ENCODE data around the gene CLK2.
"Not testable (repeated sequence)": the region's sequence is repeated elsewhere in the genome, so short reads cannot be mapped to it uniquely, and the experiment has no call there.

Gene CLK2

DNA sequence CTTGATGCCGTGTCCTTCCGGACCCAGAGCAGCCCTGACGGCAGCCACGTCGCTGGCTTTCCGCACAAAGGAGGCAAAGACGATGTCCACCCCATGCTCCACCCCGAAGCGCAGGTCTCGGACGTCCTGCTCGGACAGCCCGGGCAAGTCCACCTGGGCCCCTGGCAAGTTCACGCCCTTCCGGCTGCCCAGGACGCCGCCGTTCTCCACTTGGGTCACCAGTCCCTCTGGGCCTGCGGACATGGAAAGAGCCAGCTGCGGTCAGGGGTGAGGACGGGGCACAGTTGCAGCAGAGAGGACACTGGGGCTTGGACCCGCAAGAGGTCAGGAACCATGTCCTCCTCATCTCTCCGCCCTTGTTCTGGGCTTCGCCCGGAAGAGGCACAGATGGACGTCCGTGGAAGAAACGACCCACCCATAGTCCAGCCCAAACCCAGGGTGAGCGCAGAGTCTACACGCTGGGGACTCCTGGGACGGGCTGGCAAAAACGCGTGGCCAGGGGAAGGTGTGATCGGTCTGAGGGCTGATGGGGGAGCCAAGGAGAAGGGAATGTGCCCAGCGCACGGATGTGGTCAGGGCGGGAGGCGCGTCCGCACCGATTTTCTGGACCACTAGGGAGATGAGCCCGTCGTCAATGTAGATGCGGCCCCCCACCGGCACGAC is 21.3 kb upstream of the CLK2 start:
- Histone ChIP-seq H3K27me3 (no peaks in the 10 kb centered on the region), H3K4me1 (no peaks in the 10 kb centered on the region), H3K9me3 (no peaks in the 10 kb centered on the region), H3K4me3 (ENCODE audit: low read depth, low read length) (no peak overlapping the region), H3K36me3 (no peaks in the 10 kb centered on the region)
- DNase-seq = no peak
- TF ChIP-seq, protein P1, sequence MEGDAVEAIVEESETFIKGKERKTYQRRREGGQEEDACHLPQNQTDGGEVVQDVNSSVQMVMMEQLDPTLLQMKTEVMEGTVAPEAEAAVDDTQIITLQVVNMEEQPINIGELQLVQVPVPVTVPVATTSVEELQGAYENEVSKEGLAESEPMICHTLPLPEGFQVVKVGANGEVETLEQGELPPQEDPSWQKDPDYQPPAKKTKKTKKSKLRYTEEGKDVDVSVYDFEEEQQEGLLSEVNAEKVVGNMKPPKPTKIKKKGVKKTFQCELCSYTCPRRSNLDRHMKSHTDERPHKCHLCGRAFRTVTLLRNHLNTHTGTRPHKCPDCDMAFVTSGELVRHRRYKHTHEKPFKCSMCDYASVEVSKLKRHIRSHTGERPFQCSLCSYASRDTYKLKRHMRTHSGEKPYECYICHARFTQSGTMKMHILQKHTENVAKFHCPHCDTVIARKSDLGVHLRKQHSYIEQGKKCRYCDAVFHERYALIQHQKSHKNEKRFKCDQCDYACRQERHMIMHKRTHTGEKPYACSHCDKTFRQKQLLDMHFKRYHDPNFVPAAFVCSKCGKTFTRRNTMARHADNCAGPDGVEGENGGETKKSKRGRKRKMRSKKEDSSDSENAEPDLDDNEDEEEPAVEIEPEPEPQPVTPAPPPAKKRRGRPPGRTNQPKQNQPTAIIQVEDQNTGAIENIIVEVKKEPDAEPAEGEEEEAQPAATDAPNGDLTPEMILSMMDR (IDR thresholded peaks at IDR 0.05; ENCODE audit: low read depth, low read length) = no peak

DNA sequence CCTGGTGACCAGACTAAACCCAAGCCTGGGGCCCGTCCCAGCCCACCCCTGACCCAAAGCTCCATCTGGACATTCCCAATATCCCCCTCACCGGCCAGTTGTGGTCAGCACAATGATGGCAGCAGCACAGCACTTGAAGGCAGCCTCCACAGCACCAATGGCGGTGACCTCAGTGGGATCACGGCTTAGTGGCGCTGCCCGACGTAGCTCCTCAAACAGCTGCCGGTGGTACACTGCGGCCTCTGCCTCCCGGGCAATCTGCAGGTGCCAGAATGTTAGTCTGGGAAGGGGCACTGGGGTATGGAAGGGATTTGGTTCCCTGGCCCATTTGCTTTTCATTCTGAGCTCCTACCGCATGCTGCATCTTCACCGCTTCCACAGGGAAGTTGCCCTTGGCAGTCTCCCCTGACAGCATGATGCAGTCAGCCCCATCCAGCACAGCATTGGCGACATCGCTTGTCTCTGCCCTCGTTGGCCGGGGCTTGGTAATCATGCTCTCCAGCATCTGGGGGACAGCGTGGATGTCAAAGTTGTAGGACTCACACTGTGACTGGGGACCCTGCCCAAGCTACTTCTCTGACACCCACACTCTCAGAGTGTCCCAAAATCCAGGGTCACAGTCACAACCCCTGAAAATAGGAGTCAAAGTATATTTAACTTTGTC is 19.9 kb upstream of the CLK2 start:
- no peaks in the 10 kb centered on the region for H3K9me3 ChIP-seq
- no peak for DNase-seq
- no peaks in the 10 kb centered on the region for H3K27me3 ChIP-seq

DNA sequence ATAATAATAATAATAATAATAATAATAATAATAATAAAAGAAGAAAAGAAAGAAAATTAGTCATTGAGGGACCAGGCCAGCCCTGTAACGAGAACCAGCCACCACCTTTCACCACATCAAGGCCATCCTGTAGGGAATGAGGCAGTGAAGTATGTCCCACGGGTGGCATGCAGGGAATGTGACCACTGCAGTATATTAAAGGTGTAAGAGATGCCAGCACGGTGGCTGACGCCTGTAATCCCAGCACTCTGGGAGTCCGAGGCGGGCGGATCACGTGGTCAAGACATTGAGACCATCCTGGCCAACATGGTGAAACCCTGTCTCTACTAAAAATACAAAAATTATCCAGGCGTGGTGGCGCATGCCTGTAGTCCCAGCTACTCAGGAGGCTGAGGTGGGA is 17.7 kb upstream of the CLK2 start:
- DNase-seq; H3K4me3 ChIP-seq (ENCODE audit: low read depth, low read length); H3K27me3 ChIP-seq; H3K9me3 ChIP-seq; H3K36me3 ChIP-seq; H3K4me1 ChIP-seq: not testable (repeated sequence)

More for the DNA sequence above, 19.9 kb upstream of the CLK2 start:
- TF ChIP-seq, protein P1 (IDR thresholded peaks at IDR 0.05; ENCODE audit: low read depth, low read length) = no peak
- Histone ChIP-seq H3K36me3 (no peaks in the 10 kb centered on the region), H3K4me1 (no peaks in the 10 kb centered on the region), H3K4me3 (ENCODE audit: low read depth, low read length) (no peak overlapping the region)

DNA sequence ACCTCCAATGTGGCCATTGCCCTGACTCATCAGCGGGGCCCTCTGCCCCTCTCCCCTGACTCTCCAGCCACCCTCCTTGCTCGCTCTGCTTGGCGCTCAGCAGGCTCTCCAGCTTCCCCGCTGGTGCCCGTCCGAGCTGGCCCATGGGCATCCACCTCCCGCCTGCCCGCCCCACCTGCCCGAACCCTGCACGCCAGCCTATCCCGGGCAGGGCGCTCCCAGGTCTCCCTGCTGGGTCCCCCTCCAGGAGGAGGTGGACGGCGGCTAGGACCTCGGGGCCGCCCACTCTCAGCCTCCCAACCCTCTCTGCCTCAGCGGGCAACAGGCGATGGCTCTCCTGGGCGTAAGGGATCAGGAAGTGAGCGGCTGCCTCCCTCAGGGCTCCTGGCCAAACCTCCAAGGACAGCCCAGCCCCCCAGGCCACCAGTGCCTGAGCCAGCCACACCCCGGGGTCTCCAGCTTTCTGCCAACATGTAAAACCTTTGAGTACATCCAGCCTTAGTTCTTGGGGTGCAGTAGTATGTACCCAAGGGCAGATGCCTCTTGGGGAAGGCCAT is 14.8 kb upstream of the CLK2 start:
- Histone ChIP-seq H3K27me3 (no peaks in the 10 kb centered on the region), H3K36me3 (no peaks in the 10 kb centered on the region; the same call in none of the 2 replicates), H3K4me3 (ENCODE audit: low read depth, low read length) (no peak overlapping the region), H3K9me3 (no peaks in the 10 kb centered on the region), H3K4me1 (no peaks in the 10 kb centered on the region)
- TF ChIP-seq, protein P1 (IDR thresholded peaks at IDR 0.05; ENCODE audit: low read depth, low read length) = no peak
- no peak for DNase-seq

DNA sequence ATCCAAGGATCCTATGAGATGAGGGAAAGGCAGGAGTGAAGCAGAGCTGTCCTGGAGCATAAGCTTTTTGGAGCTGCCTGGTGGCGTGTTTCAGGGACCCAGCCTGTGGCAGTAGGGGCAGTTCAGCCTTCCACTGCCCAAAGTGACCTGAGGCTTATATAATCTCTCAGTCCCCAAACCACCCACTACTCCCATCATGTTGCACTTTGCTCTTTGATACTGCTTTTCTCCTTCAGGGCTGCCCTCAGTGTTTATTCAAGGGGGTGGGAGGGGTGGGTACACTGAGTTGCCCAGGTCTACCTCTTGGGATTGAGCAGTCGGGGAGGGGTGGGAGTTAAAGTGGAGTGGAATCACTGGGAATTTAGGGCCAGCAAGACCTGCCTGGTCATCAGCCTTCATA is 13.2 kb upstream of the CLK2 start:
- TF ChIP-seq, protein P1 (IDR thresholded peaks at IDR 0.05; ENCODE audit: low read depth, low read length) = no peak
- H3K4me1 ChIP-seq = no peaks in the 10 kb centered on the region
- H3K27me3 ChIP-seq = no peaks in the 10 kb centered on the region
- no peak for DNase-seq
- no peak overlapping the region for H3K4me3 ChIP-seq (ENCODE audit: low read depth, low read length)
- H3K36me3 ChIP-seq = no peaks in the 10 kb centered on the region; the same call in none of the 2 replicates
- H3K9me3 ChIP-seq = no peaks in the 10 kb centered on the region

DNA sequence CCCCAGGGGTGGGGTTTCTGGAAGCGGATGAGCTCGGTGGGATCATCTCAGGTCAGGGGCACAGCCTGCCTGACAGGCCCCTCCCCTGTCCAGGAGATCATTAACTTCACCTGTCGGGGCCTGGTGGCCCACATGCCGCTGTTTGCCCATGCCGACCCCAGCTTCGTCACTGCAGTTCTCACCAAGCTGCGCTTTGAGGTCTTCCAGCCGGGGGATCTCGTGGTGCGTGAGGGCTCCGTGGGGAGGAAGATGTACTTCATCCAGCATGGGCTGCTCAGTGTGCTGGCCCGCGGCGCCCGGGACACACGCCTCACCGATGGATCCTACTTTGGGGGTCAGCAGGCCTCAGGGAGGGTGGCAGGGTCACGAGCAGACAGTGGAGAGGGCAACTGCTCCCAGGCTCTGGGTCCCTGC is 12.3 kb upstream of the CLK2 start:
- no peaks in the 10 kb centered on the region; the same call in none of the 2 replicates for H3K36me3 ChIP-seq
- H3K4me1 ChIP-seq = no peaks in the 10 kb centered on the region
- no peaks in the 10 kb centered on the region for H3K27me3 ChIP-seq
- TF ChIP-seq, protein P1 (IDR thresholded peaks at IDR 0.05; ENCODE audit: low read depth, low read length) = no peak
- no peaks in the 10 kb centered on the region for H3K9me3 ChIP-seq
- DNase-seq = no peak
- H3K4me3 ChIP-seq (ENCODE audit: low read depth, low read length) = no peak overlapping the region

Measured in BE2C (cell line).